PC-9 (cell line): ENCODE measurements around the gene CHST11. TPM values are rescaled to one million over a fixed set of nuclear protein-coding genes. Genes with fewer than 3 reads are reported as not detected.

Source experiments
- BruUV-seq: library from RNA; stranded (reverse); fragments of 400-500 nt; replicated peaks from 2 replicates; lab custom pipeline; 2021; lab: Mats Ljungman, UMichigan
- CTCF ChIA-PET: fragments of 300-600 bp; sonication (Branson Sonifier 250); formaldehyde crosslinking; loops from one replicate; lab custom pipeline; 2022; ENCODE audit warnings: antibody characterized with exemption; lab: Charles Lee
- POLR2A ChIA-PET: fragments of 300-600 bp; sonication (Branson Sonifier 250); formaldehyde crosslinking; loops from one replicate; lab custom pipeline; 2022; ENCODE audit warnings: antibody characterized with exemption; ENCODE audit not compliant: unreplicated experiment; lab: Charles Lee
- DNase-seq, 2 experiments: peaks; one replicate each; pipeline versions ENCODE4 v3.0.0 to v3.0.0-alpha.2; 2015 to 2022; ENCODE audit warnings: mixed read lengths in 1 of 2
- H2AFZ ChIP-seq: fragments of 200-600 bp; sonication (generic); 2 replicates; pipeline ENCODE4 v1.8.1; 2017; ENCODE audit warnings: antibody characterized with exemption
- H3F3A ChIP-seq: fragments of 200-600 bp; sonication (generic); 2 replicates; pipeline ENCODE4 v1.8.1; 2017; ENCODE audit warnings: antibody characterized with exemption, mild to moderate bottlenecking, low read depth; ENCODE audit not compliant: insufficient read depth
- H3K27ac ChIP-seq: fragments of 200-600 bp; sonication (generic); 2 replicates; pipeline ENCODE4 v1.6.1; 2016; ENCODE audit warnings: mixed run types
- H3K27me3 ChIP-seq: fragments of 200-600 bp; sonication (generic); 2 replicates; pipeline ENCODE4 v1.6.1; 2016; ENCODE audit warnings: low read depth, mixed run types; ENCODE audit not compliant: insufficient read depth
- H3K36me3 ChIP-seq: fragments of 200-600 bp; sonication (generic); 2 replicates; pipeline ENCODE4 v1.6.1; 2016; ENCODE audit warnings: low read depth, mixed run types
- H3K4me1 ChIP-seq: fragments of 200-600 bp; sonication (generic); replicated peaks from 2 replicates; pipeline ENCODE4 v1.6.1; 2016; ENCODE audit warnings: mixed run types; ENCODE audit not compliant: insufficient read depth
- H3K4me2 ChIP-seq: fragments of 200-600 bp; sonication (generic); 2 replicates; pipeline ENCODE4 v1.6.1; 2017; ENCODE audit warnings: mixed run types
- H3K4me3 ChIP-seq: fragments of 200-600 bp; sonication (generic); 2 replicates; pipeline ENCODE4 v1.6.1; 2016; ENCODE audit warnings: mixed run types
- H3K79me2 ChIP-seq: fragments of 200-600 bp; sonication (generic); 2 replicates; pipeline ENCODE4 v1.6.1; 2017; ENCODE audit warnings: low read depth, mixed run types
- H3K9me2 ChIP-seq: fragments of 200-600 bp; sonication (generic); 2 replicates; pipeline ENCODE4 v1.8.1; 2017; ENCODE audit warnings: mild to moderate bottlenecking; ENCODE audit not compliant: insufficient read depth
- H3K9me3 ChIP-seq: fragments of 200-600 bp; sonication (generic); 2 replicates; pipeline ENCODE4 v1.8.1; 2016; ENCODE audit warnings: low read depth; ENCODE audit not compliant: insufficient read depth
- H4K20me1 ChIP-seq: fragments of 200-600 bp; sonication (generic); 2 replicates; pipeline ENCODE4 v1.8.1; 2017; ENCODE audit not compliant: insufficient read depth
- CTCF ChIP-seq: fragments of 200-600 bp; sonication (generic); conservative IDR thresholded peaks from 2 replicates; pipeline ENCODE4 v1.6.1; 2017; ENCODE audit warnings: mixed run types, antibody characterized with exemption, mild to moderate bottlenecking, moderate library complexity
- EZH2 ChIP-seq: fragments of 200-600 bp; sonication (generic); IDR thresholded peaks from 2 replicates; pipeline ENCODE4 v1.8.0; 2017; ENCODE audit warnings: antibody characterized with exemption, low read depth
- intact Hi-C: fragments of 100-400 bp; cut with micrococcal nuclease; formaldehyde crosslinking; loops from one replicate; pipeline ENCODE4 v1.10.0; 2022; ENCODE audit not compliant: unreplicated experiment
- total RNA-seq: library from RNA; stranded (reverse); gene quantifications from 2 replicates; pipeline ENCODE4 v1.2.3, GENCODE V29; 2021

The CHST11 gene
- total RNA-seq, 1 experiment from 2014 or later = 39.9 TPM

DNA sequence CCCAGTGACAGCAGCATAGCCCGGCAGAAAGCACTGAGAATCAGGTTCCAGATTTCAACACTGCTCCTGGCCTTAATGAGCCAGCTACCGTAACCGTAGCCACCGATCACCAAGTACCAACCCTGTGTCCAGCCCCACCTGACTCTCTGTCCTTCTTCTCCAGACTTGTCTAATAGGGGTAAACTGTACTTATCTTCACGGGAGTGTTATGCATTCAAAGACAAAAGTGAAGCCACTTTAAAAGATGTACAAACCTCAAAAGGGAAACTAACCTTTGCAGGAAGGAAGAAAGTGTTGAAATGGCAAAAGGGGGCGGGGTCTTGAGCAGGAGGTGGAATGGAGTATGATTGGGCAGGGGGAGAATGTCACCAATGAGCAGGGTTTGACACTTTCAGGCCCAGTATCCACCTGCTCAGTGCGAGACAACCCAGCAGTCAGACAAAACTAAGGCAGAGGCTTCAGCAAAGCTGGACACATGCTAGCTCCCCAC lies 226.1 kb downstream of the CHST11 start:
- Histone ChIP-seq H3F3A (peaks cover 32% of the 10 kb centered on the region; the same call in 1 of the 2 replicates), H3K36me3 (no peaks in the 10 kb centered on the region), H3K79me2 (peaks cover 97% of the 10 kb centered on the region), H3K4me1 (peaks cover 22% of the 10 kb centered on the region), H3K27ac (no peak overlapping the region), H2AFZ (no peak overlapping the region), H3K4me2 (no peak overlapping the region), H3K9me2 (no peaks in the 10 kb centered on the region), H3K27me3 (no peaks in the 10 kb centered on the region), H4K20me1 (0 out of 2 replicates have a peak, but pooled peaks cover 4% of the 10 kb centered on the region), H3K4me3 (no peak overlapping the region), H3K9me3 (no peaks in the 10 kb centered on the region)
- intact Hi-C loops = no loop called here
- ChIA-PET CTCF (no interaction called here), POLR2A (no interaction called here)
- TF ChIP-seq CTCF (no peak), EZH2 (no peak)
- DNase-seq = no peak
- BruUV-seq = no TSS peak

- no peak for TF ChIP-seq CTCF
- no peak for TF ChIP-seq EZH2
These were observed 227.2 kb downstream of the CHST11 start for GRCh38 chr12:104683831-104684503.

DNA sequence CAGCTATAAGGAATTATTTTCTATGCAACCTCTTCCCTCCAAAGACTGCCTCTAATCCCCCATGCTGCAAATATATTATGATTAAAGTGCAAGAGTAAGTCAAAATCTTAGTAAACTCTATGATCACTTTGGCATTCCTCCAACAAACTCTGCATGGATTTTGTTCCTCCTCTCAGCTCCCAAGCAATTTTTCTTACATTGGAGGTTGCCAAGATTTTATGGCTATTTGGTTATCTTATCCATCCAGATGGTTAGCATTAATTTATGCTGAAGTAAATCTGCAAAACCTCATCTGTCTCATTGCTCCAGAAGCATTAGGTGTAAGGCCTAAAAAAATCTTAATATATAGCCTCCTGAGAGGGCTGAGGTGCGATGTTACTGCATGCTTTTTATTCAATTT lies 228.1 kb downstream of the CHST11 start:
- H2AFZ ChIP-seq = no peak overlapping the region
- no peaks in the 10 kb centered on the region for H3K36me3 ChIP-seq
- H3K9me3 ChIP-seq = no peaks in the 10 kb centered on the region
- TF ChIP-seq CTCF = no peak
- no peak for TF ChIP-seq EZH2
- no peak overlapping the region for H3K4me2 ChIP-seq
- ChIA-PET POLR2A (interaction anchor here (0.6 kb wide), 1 partner anchor 234 kb away, joined by 3 read pairs; no protein-coding TSS in a partner anchor), CTCF (no interaction called here)
- peaks cover 93% of the 10 kb centered on the region for H3K79me2 ChIP-seq
- H3K4me1 ChIP-seq = peaks cover 5% of the 10 kb centered on the region; the same call in 1 of the 2 replicates
- peaks cover 31% of the 10 kb centered on the region; the same call in 1 of the 2 replicates for H3F3A ChIP-seq
- intact Hi-C loops = no loop called here
- H4K20me1 ChIP-seq = 0 out of 2 replicates have a peak, but pooled peaks cover 12% of the 10 kb centered on the region
- no peak for DNase-seq
- no peak overlapping the region for H3K4me3 ChIP-seq
- no peak overlapping the region for H3K27ac ChIP-seq
- no peaks in the 10 kb centered on the region for H3K9me2 ChIP-seq
- no TSS peak for BruUV-seq
- H3K27me3 ChIP-seq = no peaks in the 10 kb centered on the region

More at GRCh38 chr12:104683831-104684503, 227.2 kb downstream of the CHST11 start:
- ChIA-PET CTCF (no interaction called here), POLR2A (no interaction called here)
- no peak overlapping the region for H3K27ac ChIP-seq
- H3K79me2 ChIP-seq = peaks cover 95% of the 10 kb centered on the region
- no TSS peak for BruUV-seq
- H3K27me3 ChIP-seq = no peaks in the 10 kb centered on the region
- intact Hi-C loops = no loop called here
- no peaks in the 10 kb centered on the region for H3K36me3 ChIP-seq
- no peak overlapping the region for H2AFZ ChIP-seq
- H3K4me1 ChIP-seq = peaks cover 10% of the 10 kb centered on the region
- H3K9me2 ChIP-seq = no peaks in the 10 kb centered on the region
- H3K9me3 ChIP-seq = no peaks in the 10 kb centered on the region
- H4K20me1 ChIP-seq = 0 out of 2 replicates have a peak, but pooled peaks cover 12% of the 10 kb centered on the region
- peaks cover 31% of the 10 kb centered on the region; the same call in 1 of the 2 replicates for H3F3A ChIP-seq
- no peak for DNase-seq
- no peak overlapping the region for H3K4me2 ChIP-seq
- H3K4me3 ChIP-seq = no peak overlapping the region
